H54 (cell line): ENCODE measurements around the gene GATA2.

Experiments
- DNase-seq: peaks from one replicate; pipeline ENCODE4 v3.0.0; 2011; ENCODE audit warnings: low spot score, mixed read lengths; ENCODE audit not compliant: insufficient read length
- FAIRE-seq: peaks from 3 replicates; lab custom pipeline; 2011; peaks lifted over from hg19 to GRCh38; lab: Jason Lieb, UNC
- POLR2A ChIP-seq: IDR thresholded peaks from 2 replicates; pipeline ENCODE4 v1.6.1; 2011; ENCODE audit warnings: low read depth, mild to moderate bottlenecking, low read length

The GATA2 gene

GRCh38 chr3:128488636-128488990, 4.4 kb downstream of the GATA2 start:
- DNase-seq (peak; percentile 47), FAIRE-seq (no peak)
- TF ChIP-seq POLR2A = no peak

GRCh38 chr3:128487813-128488635, 5.0 kb downstream of the GATA2 start:
- DNase-seq = peak; percentile 98
- FAIRE-seq = no peak
- peak; percentile 80 for TF ChIP-seq POLR2A

GRCh38 chr3:128487538-128487812, 5.5 kb downstream of the GATA2 start:
- FAIRE-seq (no peak), DNase-seq (no peak)
- no peak for TF ChIP-seq POLR2A

- DNase-seq (no peak), FAIRE-seq (no peak)
- TF ChIP-seq POLR2A = no peak
Observed at GRCh38 chr3:128486681-128487537, 6.1 kb downstream of the GATA2 start.

- no peak for FAIRE-seq
- no peak for DNase-seq
- no peak for TF ChIP-seq POLR2A
Observed at GRCh38 chr3:128486205-128486628, 6.8 kb downstream of the GATA2 start.

GRCh38 chr3:128485282-128486204, 7.5 kb downstream of the GATA2 start:
- FAIRE-seq = no peak
- no peak for DNase-seq
- no peak for TF ChIP-seq POLR2A

GRCh38 chr3:128484404-128485281, 8.4 kb downstream of the GATA2 start:
- no peak for TF ChIP-seq POLR2A
- FAIRE-seq (no peak), DNase-seq (no peak)

- FAIRE-seq = no peak
- no peak for TF ChIP-seq POLR2A
- no peak for DNase-seq
Observed at GRCh38 chr3:128483657-128484403, 9.2 kb downstream of the GATA2 start.

- FAIRE-seq (no peak), DNase-seq (peak; percentile 80)
- no peak for TF ChIP-seq POLR2A
Observed at GRCh38 chr3:128482666-128483656, 10.0 kb downstream of the GATA2 start.

GRCh38 chr3:128482175-128482574, 10.8 kb downstream of the GATA2 start:
- no peak for DNase-seq
- no peak for FAIRE-seq
- no peak for TF ChIP-seq POLR2A

GRCh38 chr3:128481438-128481942, 11.5 kb downstream of the GATA2 start:
- TF ChIP-seq POLR2A = no peak
- no peak for DNase-seq
- no peak for FAIRE-seq
